ENCODE measurements around the gene SEC14L2.

DNA sequence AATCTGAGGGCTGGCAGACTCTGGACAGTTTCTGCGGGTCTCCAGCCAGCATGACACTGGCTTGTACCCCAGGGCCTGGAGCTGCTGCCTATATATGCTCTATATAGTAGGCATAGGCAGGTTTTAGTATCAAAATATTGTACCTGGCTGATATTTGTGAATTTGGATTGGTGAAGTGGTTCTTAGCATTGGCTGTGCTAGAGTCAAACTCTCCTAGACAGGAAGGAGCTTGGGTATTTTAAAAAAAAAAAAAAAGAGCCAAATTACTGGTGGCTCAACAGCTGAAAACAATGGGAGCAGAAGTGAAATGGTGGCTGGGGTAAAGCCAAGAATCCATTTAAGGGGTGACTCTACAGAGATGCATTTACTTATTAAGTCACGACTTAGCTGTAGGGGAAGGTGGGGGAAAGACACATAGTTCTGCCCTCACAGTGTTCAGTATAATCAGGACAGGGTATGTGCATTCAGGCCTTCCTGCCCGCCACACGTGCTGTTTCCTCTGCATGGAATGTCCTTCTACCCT, 17.8 kb downstream of the SEC14L2 start:
- TF ChIP-seq, protein P1, sequence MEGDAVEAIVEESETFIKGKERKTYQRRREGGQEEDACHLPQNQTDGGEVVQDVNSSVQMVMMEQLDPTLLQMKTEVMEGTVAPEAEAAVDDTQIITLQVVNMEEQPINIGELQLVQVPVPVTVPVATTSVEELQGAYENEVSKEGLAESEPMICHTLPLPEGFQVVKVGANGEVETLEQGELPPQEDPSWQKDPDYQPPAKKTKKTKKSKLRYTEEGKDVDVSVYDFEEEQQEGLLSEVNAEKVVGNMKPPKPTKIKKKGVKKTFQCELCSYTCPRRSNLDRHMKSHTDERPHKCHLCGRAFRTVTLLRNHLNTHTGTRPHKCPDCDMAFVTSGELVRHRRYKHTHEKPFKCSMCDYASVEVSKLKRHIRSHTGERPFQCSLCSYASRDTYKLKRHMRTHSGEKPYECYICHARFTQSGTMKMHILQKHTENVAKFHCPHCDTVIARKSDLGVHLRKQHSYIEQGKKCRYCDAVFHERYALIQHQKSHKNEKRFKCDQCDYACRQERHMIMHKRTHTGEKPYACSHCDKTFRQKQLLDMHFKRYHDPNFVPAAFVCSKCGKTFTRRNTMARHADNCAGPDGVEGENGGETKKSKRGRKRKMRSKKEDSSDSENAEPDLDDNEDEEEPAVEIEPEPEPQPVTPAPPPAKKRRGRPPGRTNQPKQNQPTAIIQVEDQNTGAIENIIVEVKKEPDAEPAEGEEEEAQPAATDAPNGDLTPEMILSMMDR (conservative IDR thresholded peaks at IDR 0.05; ENCODE audit: low read depth, low read length) = no peak
- no peak for TF ChIP-seq CEBPB (IDR thresholded peaks at IDR 0.05; ENCODE audit: low read depth, low read length)
- TF ChIP-seq, protein P2, sequence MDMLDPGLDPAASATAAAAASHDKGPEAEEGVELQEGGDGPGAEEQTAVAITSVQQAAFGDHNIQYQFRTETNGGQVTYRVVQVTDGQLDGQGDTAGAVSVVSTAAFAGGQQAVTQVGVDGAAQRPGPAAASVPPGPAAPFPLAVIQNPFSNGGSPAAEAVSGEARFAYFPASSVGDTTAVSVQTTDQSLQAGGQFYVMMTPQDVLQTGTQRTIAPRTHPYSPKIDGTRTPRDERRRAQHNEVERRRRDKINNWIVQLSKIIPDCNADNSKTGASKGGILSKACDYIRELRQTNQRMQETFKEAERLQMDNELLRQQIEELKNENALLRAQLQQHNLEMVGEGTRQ (IDR thresholded peaks at IDR 0.05; ENCODE audit: low read depth, low read length) = no peak
- no peak for TF ChIP-seq MAZ (IDR thresholded peaks at IDR 0.05; ENCODE audit: borderline replicate concordance, low read depth, low read length)
- TF ChIP-seq, protein P3, sequence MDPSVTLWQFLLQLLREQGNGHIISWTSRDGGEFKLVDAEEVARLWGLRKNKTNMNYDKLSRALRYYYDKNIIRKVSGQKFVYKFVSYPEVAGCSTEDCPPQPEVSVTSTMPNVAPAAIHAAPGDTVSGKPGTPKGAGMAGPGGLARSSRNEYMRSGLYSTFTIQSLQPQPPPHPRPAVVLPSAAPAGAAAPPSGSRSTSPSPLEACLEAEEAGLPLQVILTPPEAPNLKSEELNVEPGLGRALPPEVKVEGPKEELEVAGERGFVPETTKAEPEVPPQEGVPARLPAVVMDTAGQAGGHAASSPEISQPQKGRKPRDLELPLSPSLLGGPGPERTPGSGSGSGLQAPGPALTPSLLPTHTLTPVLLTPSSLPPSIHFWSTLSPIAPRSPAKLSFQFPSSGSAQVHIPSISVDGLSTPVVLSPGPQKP (IDR thresholded peaks at IDR 0.05; ENCODE audit: borderline replicate concordance, low read depth, low read length) = no peak
- TF ChIP-seq FOS (IDR thresholded peaks at IDR 0.05; ENCODE audit: low read depth, low read length) = no peak
- TF ChIP-seq POLR2A (IDR thresholded peaks at IDR 0.05; ENCODE audit: low read depth, low read length) = no peak
- TF ChIP-seq NFE2L2 (IDR thresholded peaks at IDR 0.05; ENCODE audit: low read depth, low read length) = no peak
- no peak for TF ChIP-seq MAFK (IDR thresholded peaks at IDR 0.05; ENCODE audit: low read depth, low read length)
- TF ChIP-seq RAD21 (IDR thresholded peaks at IDR 0.05; ENCODE audit: low read length) = no peak
